NCI-H774 (cell line): ENCODE data around the gene SEMA4A.

ENCODE experiments used
- DNase-seq: peaks from one replicate; lab custom pipeline; 2025; lab: John Stamatoyannopoulos, UW

The SEMA4A gene

GRCh38 chr1:156135930-156136871 is 17.2 kb upstream of the SEMA4A start:
- no peak for DNase-seq

GRCh38 chr1:156136970-156137483 is 16.4 kb upstream of the SEMA4A start:
- no peak for DNase-seq

GRCh38 chr1:156138458-156138867 is 14.9 kb upstream of the SEMA4A start:
- no peak for DNase-seq

DNA sequence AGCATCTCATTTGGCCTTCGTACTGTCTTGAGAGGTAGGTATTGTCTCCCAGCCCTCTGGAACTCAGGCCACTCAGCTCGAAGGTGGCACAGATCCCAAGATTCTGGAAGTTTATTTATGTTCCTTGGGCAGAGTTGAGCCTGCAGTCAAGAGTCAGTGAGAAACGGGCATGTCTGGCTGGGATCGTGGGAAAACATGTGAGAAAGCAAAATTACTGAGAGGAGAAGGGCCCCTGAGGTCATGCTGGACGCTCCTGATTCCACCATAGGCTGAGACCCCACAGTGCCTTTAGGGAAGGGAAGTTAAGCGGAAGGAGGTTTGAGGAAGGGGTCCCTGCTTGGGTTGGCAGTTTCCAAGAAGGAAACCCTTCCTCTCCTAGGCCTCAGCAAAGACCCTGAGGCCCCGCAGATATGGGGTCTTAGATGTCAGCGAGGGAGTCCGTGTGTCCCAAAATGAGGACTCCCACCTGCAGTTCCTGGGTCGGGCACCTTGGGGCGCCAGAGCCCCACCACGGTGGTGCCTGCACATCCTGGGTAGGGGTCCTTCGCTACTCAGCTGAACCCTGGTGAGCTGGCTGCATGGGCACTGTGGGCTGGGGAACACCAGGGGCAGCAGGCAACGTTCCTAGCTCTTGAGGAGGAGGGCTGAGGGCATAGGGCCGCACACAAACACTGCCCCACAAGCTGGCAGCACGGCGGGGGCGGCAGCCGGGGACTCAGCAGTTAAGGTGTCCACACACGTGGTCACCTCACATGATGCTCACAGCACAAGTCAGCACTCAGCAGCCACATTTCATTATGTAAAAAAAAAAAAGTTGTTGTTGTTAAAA is 12.3 kb upstream of the SEMA4A start:
- no peak for DNase-seq

- no peak for DNase-seq
These were observed 9.5 kb upstream of the SEMA4A start for GRCh38 chr1:156143765-156144489.

- no peak for DNase-seq
These were observed 8.6 kb upstream of the SEMA4A start for GRCh38 chr1:156144742-156145141.

GRCh38 chr1:156145650-156146019 is 7.8 kb upstream of the SEMA4A start:
- DNase-seq: no peak

GRCh38 chr1:156146020-156146768 is 7.2 kb upstream of the SEMA4A start:
- peak; percentile 65 for DNase-seq

DNA sequence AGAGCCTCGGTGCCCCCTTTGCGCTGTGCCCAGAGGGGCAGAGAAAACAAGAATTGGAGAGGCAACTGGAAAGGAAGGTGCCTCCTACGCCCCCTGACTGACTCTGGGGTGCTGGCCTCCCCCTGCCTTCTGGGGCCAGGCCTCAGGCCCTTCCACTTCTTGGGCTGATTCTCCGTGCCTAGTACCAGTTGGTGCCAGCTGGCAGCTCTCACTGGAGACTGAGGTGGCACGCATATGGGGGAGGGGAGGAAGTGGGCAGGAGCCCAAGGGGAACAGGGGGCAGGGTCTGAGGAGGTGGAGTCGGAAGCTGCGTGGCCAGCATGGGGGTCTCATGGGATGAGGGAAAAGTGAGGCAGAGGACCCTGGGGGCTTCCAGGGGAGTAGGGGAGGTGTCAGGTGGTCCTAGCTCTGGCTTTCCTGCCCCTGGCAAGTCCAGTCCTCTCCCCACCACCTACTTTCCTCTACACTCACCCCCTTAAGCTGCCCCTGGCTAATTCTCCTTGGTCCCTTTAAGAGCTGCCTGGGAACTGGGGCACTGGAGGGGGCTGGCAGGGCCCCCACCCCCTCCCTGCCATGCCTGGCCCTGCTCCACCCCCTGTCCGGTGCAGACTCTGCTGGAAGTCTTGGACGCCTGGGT is 6.5 kb upstream of the SEMA4A start:
- no peak for DNase-seq

- no peak for DNase-seq
These were observed 5.2 kb upstream of the SEMA4A start for GRCh38 chr1:156148216-156148615.

DNA sequence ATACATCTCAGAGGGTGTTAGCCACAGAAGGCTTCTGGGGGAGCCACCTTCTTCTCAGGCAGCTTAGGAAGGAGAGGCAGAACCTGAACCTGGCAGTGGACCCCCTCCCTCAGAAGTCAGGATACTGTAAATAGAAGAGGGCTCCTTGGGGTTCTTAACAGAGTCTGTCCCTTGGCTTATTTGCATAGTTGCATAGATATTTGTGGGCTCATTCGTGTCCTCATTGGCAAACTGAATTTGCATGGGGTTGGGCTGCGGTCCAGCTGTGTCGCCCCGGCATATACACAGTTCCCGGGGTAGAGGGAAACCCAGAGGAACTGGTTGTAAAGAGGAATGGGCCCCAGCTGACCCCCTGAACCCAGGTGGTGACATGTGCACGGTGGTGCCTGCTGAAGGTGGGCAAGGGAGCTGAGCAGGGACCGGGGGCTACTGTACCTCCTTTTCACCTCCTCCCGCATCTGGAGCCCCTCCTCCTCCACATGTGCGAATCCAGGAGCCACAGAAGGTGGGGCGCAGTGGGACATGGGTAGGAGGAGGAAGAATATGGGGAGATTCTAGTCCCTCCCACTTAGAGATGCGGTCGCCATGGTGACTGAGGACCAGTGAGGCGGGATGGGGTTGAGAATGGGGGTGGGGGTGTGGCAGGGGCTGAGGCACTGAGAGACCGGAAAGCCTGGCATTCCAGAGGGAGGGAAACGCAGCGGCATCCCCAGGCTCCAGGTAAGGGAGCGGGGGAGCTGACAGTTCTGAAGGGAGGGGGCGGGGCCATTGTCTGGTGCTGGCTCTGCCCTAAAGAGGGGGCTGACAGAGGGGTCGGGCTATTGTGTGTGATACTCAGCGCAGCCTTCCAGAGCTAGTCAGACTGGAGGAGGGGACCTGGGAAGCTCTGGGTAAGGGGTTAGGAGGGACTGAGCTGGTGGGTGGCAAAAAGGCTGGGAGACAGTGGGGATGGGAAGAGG is 3.7 kb upstream of the SEMA4A start:
- DNase-seq: no peak

GRCh38 chr1:156150333-156151011 is 2.9 kb upstream of the SEMA4A start:
- no peak for DNase-seq

GRCh38 chr1:156151093-156151688 is 2.2 kb upstream of the SEMA4A start:
- DNase-seq: no peak

DNA sequence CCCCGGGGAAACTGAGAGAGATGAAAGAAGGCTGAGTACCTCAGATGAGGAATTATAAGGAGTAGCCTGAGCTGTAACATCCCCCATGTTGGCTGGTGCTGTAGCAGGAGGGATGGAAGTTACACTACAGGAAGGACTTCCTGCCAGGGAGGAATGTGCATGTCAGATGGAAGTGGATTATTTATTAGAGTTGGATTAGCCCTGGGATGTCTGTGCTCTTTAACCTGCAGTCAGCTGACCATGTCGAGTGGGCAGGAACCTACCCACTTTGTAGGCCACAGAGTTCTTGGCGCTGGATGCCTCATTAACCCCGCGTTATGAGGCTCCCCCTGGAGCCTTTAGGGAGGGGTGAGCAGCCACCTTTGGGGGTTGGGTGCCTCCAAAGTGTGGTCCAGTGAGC is 757 bp upstream of the SEMA4A start:
- no peak for DNase-seq

GRCh38 chr1:156154317-156154749 is 948 bp downstream of the SEMA4A start:
- DNase-seq: no peak

DNA sequence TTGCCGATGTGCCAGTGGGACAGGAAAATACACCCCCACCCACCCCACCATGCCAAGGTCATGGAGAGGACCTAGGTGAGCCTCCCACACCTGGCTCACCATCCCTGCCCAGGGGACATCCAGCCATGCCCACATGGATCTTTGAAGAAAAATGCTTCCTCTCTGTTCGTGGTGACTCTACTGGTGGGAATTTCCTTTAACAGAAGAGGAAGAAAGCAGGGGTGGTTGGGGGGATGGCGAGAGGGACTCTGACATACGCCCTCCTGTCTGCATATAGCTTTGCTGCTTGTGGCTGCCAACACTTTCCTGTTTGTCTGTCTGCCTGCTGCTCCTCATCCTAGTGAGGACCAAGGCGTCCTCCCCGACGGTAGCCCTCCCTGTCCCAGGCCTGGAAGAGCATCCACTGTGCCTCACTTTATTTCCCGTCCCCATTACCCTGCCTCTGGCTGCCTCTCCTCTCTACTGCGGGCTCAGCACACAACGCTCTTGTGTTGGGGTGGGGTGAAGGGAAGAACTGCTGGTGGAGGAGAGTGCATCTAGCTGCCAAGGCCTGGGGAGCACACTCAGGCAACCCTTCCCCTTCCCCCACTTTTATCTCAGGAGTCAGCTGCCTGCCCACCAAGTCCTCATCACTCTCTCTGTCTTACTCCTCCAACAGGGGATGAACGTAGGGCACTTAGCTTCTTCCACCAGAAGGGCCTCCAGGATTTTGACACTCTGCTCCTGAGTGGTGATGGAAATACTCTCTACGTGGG is 2.5 kb downstream of the SEMA4A start:
- DNase-seq: no peak

DNA sequence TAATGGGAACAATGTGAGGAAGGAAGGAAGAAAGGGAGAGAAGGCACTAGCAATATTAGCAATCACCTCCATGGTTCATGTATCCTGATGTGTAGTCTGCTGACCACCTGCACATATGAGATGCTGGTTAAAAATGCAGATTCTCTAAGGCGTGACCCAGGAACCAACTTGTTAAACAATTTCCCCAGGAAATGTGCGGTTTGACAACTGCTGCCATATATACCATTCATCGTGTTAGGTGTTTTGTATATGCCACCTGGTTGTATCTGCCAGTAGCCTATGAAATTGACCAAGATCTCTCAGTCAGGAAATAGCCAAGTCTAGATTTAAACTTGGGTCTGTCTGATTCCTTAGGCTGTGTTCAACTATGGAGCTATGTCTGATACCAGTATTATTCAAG is 4.1 kb downstream of the SEMA4A start:
- DNase-seq: no peak

DNA sequence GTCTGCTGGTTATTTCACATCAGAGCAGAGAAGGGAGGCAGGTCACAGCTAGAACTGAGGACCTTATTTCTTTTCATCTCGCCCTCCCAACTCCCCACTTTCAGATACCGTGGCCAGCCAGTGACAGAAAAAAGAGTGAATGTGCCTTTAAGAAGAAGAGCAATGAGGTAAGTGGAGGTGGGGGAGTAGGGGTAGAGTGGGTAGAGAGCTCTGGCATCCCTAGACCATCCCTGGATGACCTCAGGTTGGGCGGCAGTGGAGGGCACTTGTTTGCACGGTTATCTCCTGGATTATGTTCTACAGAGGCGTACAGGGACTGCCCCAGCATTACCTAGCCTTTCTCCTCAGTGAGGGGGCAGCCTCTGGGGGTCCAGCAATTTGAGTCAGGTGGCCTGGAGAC is 4.6 kb downstream of the SEMA4A start:
- no peak for DNase-seq
